ENCODE measurements around the gene COX20. TPM values are rescaled to one million over a fixed set of nuclear protein-coding genes. Genes with fewer than 3 reads are reported as not detected.

COX20 gene
- total and polyA plus RNA-seq, 2 of the 4 experiments (the other 2 are of a cell fraction) = 13.3 to 27.0 TPM

GRCh38 chr1:244789276-244789580 is 46.2 kb upstream of the COX20 start:
- H2BK5ac ChIP-seq (ENCODE audit: low read depth, low read length, poor library complexity, severe bottlenecking) = no peak overlapping the region
- H4K5ac ChIP-seq (ENCODE audit: low read depth, low read length) = no peak overlapping the region
- dilution Hi-C loops (cut with HindIII; ENCODE audit: low sequenced_read_pairs, unreplicated experiment) = no loop called here
- no peak overlapping the region for H3K9ac ChIP-seq (ENCODE audit: low read depth, low read length)
- no peak for ATAC-seq (ENCODE audit: low read depth)
- H2AK9ac ChIP-seq (replicated peaks; ENCODE audit: low read depth, low read length, poor library complexity) = no peak overlapping the region
- no TSS peak for BruUV-seq (replicated peaks)
- H3K9me1 ChIP-seq (ENCODE audit: insufficient read depth, low read length) = no peaks in the 10 kb centered on the region
- H3K9me3 ChIP-seq (ENCODE audit: control insufficient read depth, insufficient read depth, low read length) = no peaks in the 10 kb centered on the region
- no peak overlapping the region for H3K4me3 ChIP-seq (ENCODE audit: insufficient read depth, low read depth, low read length)
- no peaks in the 10 kb centered on the region for H4K20me1 ChIP-seq (ENCODE audit: insufficient read depth, low read length)
- no peaks in the 10 kb centered on the region for H3K36me3 ChIP-seq (ENCODE audit: control insufficient read depth, insufficient read depth, low read length)
- H2BK120ac ChIP-seq (ENCODE audit: low read depth, low read length) = no peak overlapping the region
- no peak overlapping the region for H3K56ac ChIP-seq (ENCODE audit: extremely low read depth, insufficient read depth, low read length)
- H2AK5ac ChIP-seq (ENCODE audit: low read depth, low read length) = no peak overlapping the region
- H4K8ac ChIP-seq (ENCODE audit: low read depth in 2 of 2, low read length in 2 of 2) = no peak overlapping the region
- no peak overlapping the region for H2AFZ ChIP-seq (replicated peaks; ENCODE audit: low read length, poor library complexity)
- H3K23ac ChIP-seq (ENCODE audit: low read depth, low read length) = no peak overlapping the region; the same call in 1 of the 2 replicates
- H3K18ac ChIP-seq (ENCODE audit: low read depth, low read length) = no peak overlapping the region
- ChIA-PET CTCF (no interaction called here), POLR2A (ENCODE audit: unreplicated experiment) (no interaction called here)
- H3K14ac ChIP-seq (replicated peaks; ENCODE audit: low read depth, low read length) = no peak overlapping the region
- no peak for DNase-seq
- H2BK20ac ChIP-seq (ENCODE audit: low read depth, low read length) = no peak overlapping the region
- no peak overlapping the region for H2BK15ac ChIP-seq (ENCODE audit: low read depth, low read length)
- H3K4ac ChIP-seq (ENCODE audit: low read depth, low read length) = no peak overlapping the region
- WGBS, 2 experiments (ENCODE audit: extremely low coverage in 2 of 2, insufficient read length in 1 of 2) = no CpG with 5 or more reads among the region's 4 CpGs
- H3K27ac ChIP-seq (ENCODE audit: insufficient read depth, low read length) = no peak overlapping the region
- in situ Hi-C loops (cut with MboI; ENCODE audit: low sequenced_read_pairs) = no loop called here
- TF ChIP-seq MAFK (IDR thresholded peaks at IDR 0.05; ENCODE audit: low read depth, low read length) (no peak), SMC3 (IDR thresholded peaks at IDR 0.05; ENCODE audit: low read depth, low read length) (no peak), RFX5 (IDR thresholded peaks at IDR 0.05; ENCODE audit: low read depth, low read length) (no peak), FOS (IDR thresholded peaks at IDR 0.05; ENCODE audit: low read depth, low read length) (no peak), MAZ (IDR thresholded peaks at IDR 0.05; ENCODE audit: borderline replicate concordance, low read depth, low read length) (no peak), POLR2A (IDR thresholded peaks at IDR 0.05; ENCODE audit: low read depth, low read length) (no peak), CEBPB (IDR thresholded peaks at IDR 0.05; ENCODE audit: low read depth, low read length) (no peak), RCOR1 (IDR thresholded peaks at IDR 0.05; ENCODE audit: insufficient replicate concordance, low read length) (no peak), BHLHE40 (IDR thresholded peaks at IDR 0.05; ENCODE audit: low read depth, low read length) (no peak), CTCF (conservative IDR thresholded peaks at IDR 0.05; ENCODE audit: low read depth, low read length) (no peak), ELK1 (IDR thresholded peaks at IDR 0.05; ENCODE audit: borderline replicate concordance, low read depth, low read length) (no peak), RAD21 (IDR thresholded peaks at IDR 0.05; ENCODE audit: low read length) (no peak), MXI1 (IDR thresholded peaks at IDR 0.05; ENCODE audit: borderline replicate concordance, low read depth, low read length) (no peak), NFE2L2 (IDR thresholded peaks at IDR 0.05; ENCODE audit: low read depth, low read length) (no peak), CHD1 (IDR thresholded peaks at IDR 0.05; ENCODE audit: low read depth, low read length) (no peak), USF2 (IDR thresholded peaks at IDR 0.05; ENCODE audit: low read depth, low read length) (no peak)
- H3K4me1 ChIP-seq (ENCODE audit: control insufficient read depth, insufficient read depth, low read length) = peaks cover 3% of the 10 kb centered on the region
- no peaks in the 10 kb centered on the region for H3K79me1 ChIP-seq (ENCODE audit: low read depth in 1 of 2, low read length in 2 of 2)
- intact Hi-C loops (cut with micrococcal nuclease) = no loop called here
- peaks cover 4% of the 10 kb centered on the region; the same call in 1 of the 2 replicates for H3K27me3 ChIP-seq (ENCODE audit: control insufficient read depth, insufficient read depth, low read length)
- no peak overlapping the region for H4K91ac ChIP-seq (ENCODE audit: insufficient read depth, low read depth, low read length)
- no peak overlapping the region for H3K4me2 ChIP-seq (ENCODE audit: low read depth, low read length)

All from IMR-90 (cell line).